Umbilical cord (tissue), 2 donors: ENCODE results near the gene CPSF6. TPM values are rescaled to one million over a fixed set of nuclear protein-coding genes. Genes with fewer than 3 reads are reported as not detected.
A peak's percentile ranks its signal among the peaks of the same experiment; 100 is the strongest.
"Not testable (repeated sequence)": the region's sequence is repeated elsewhere in the genome, so short reads cannot be mapped to it uniquely, and the experiment has no call there.

ENCODE experiments used
- DNase-seq: peaks from one replicate; pipeline ENCODE4 v3.0.0-alpha.2; 2015; ENCODE audit warnings: low spot score
- total RNA-seq: library from RNA; depleted of rRNA; stranded (reverse); fragments of >200 nt; gene quantifications from one replicate; pipeline ENCODE4 v1.2.3, GENCODE V29; 2014; ENCODE audit warnings: low replicate concordance; ENCODE audit not compliant: insufficient read depth

CPSF6 gene
- total RNA-seq, 1 donor from 2014 or later = 31.8 TPM

DNA sequence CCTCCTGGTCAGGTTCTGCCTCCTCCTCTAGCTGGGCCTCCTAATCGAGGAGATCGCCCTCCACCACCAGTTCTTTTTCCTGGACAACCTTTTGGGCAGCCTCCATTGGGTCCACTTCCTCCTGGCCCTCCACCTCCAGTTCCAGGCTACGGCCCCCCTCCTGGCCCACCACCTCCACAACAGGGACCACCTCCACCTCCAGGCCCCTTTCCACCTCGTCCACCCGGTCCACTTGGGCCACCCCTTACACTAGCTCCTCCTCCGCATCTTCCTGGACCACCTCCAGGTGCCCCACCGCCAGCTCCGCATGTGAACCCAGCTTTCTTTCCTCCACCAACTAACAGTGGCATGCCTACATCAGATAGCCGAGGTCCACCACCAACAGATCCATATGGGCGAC is 19.3 kb downstream of the CPSF6 start:
- no peak for DNase-seq

DNA sequence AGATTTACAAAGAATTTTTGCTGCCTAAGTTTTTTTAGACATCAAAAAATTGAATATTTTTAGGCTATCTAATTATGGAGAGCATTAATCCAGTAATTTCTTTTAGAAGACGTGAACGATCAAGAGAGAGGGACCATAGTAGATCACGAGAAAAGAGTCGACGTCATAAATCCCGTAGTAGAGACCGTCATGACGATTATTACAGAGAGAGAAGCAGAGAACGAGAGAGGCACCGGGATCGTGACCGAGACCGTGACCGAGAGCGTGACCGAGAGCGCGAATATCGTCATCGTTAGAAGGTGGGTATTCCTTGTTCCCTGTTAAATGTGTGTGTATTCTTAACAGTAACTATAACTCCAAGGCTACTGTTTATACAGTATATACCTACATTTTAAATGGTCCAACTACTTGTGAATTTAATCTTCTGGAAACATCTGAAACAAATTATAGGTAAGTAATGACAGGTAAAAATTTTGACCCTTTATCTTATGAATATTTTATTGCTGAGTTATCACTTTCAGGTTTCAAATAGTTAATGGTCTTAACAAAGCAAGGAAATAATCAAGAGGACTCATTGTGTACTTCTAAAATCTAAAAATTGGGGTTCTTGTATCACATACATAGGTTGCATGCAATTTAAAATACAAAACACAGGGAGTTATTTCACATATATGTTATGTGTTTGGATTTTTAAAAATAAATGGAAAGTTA is 23.1 kb downstream of the CPSF6 start:
- DNase-seq = no peak

DNA sequence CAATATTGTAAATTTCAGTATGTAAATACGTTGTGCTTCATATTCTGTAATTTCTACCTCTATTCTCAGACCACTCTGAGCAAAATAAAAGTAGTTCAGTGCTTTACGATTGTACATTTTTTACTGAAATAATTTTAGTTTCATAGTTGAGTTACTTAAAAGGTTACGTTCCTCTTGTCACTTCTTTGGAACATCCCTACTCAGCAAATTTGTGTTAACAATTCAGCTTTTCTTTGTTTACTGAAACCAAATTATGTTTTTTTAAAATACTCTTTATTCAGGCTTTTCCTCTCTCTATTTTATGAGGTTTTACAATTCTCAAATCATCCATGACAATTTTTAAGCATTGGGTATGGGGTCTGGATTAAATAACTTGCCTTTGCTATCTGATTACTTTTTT is 25.8 kb downstream of the CPSF6 start:
- no peak for DNase-seq

DNA sequence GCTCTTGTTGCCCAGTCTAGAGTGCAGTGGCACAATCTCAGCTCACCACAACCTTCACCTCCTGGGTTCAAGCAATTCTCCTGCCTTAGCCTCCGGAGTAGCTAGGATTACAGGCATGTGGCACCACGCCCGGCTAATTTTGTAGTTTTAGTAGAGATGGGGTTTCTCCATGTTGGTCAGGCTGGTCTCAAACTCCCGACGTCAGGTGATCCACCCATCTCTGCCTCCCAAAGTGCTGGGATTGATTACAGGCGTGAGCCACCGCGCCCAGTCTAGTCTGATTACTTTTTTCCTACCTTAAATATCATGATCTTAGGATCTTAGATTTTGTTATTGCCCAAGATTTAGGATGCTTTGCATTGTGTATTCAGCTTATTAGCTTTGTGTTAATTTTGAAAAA is 26.3 kb downstream of the CPSF6 start:
- DNase-seq = not testable (repeated sequence)

DNA sequence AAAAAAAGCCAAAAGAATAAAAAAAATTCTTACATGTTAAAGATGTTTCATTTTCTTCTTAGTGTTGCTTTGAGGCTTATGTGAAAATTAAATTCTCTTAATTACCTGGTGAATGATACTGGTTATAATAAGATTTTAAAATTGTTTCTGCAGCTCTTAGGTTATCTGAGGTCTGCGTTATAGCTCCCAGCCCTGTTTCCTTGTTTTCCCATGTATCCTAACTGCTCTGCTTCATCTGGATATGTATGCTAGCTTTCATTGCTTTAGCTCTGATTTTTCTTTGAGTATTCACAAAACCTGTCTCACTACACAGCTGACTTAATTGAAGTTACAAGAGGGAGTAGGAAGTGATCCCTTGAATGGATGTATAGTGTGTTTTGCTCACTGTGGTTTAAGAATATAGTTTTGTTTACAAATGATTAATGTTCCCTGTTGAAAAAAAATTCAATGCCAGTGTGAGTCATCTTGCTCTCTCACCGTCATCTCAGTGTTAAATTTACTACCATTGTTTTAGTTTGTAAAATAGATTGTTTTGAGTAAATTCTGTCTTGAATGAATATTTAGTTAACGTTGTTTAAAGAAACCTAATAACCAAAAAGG is 26.8 kb downstream of the CPSF6 start:
- DNase-seq = no peak

DNA sequence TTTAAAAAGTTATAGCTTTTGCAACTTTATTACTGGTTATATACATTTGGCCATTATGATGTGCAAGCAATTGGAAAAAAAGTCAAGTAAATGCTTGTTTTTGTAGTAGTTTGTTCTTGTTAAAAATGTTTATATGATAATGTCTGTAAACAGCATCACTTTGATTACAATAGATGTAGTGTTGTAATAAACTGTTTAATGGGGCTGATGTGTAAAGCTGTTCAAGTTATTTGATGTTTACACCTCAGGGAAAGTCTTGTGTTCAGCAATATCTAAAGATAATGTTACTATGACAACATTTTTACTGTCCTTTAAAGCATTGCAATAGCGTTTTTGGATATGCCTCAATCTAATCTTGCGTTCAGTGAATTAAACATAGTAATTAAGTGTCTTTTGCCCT is 30.4 kb downstream of the CPSF6 start:
- no peak for DNase-seq

DNA sequence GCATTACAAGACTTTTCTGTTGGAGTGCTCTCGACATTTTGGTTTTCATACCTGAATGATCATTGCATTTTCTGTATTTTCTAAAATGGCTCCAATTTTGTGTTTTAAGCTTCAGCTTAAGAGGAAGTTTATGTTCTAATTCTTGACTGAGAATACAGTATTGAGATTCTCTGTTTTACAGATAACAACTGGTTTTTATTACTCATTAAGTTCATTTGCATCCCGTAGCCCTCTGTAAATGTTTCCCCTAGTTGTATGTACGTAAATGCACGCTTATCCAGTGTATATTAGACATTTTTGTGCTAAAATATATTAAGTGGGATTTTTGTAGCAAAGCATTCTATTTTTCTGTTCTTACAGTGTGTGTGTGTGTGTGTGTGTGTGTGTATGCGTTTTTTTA is 33.1 kb downstream of the CPSF6 start:
- DNase-seq = no peak

- no peak for DNase-seq
Measured at GRCh38 chr12:69274861-69275260, 35.5 kb downstream of the CPSF6 start.

- DNase-seq = no peak
Measured at GRCh38 chr12:69275471-69275891, 36.1 kb downstream of the CPSF6 start.

GRCh38 chr12:69278814-69279782 is 39.7 kb downstream of the CPSF6 start:
- DNase-seq = no peak

DNA sequence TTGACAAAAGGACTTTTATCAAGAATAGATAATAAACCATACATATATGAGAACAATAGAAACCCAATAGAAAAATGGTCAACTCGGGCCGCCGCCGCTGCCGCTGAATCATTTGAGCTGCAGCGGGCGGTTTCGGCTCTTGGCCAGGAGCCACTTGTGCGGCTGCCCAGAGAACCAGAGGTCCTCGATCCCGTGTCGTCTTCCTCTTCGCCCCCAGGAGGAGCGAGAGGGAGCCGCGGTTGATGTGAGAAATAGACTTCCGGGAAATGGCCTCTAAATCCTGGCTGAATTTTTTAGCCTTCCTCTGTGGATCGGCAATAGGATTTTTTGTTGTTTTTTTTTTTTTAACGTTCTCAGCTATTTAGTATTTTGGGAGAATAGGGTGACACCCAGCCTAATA is 44.8 kb downstream of the CPSF6 start:
- peak; percentile 51 for DNase-seq

DNA sequence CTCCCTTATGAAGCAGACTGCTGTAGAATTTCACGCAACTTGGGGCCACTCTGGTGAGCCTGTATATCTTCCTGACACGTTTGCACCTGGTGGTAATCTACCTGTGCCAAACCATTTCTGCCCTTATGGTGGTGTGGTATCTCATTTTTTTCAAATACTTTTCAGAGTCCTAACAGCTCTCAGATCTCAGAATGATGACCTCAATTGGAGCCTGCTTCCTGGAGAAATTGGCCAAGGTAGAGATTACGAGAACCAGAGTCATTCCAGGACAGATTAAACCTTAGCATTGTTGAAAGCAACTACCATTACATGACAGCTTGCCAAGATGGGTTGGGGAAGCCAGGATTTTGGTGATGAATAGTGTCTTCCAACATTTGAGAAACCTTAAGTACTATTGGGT is 48.2 kb downstream of the CPSF6 start:
- DNase-seq = no peak

DNA sequence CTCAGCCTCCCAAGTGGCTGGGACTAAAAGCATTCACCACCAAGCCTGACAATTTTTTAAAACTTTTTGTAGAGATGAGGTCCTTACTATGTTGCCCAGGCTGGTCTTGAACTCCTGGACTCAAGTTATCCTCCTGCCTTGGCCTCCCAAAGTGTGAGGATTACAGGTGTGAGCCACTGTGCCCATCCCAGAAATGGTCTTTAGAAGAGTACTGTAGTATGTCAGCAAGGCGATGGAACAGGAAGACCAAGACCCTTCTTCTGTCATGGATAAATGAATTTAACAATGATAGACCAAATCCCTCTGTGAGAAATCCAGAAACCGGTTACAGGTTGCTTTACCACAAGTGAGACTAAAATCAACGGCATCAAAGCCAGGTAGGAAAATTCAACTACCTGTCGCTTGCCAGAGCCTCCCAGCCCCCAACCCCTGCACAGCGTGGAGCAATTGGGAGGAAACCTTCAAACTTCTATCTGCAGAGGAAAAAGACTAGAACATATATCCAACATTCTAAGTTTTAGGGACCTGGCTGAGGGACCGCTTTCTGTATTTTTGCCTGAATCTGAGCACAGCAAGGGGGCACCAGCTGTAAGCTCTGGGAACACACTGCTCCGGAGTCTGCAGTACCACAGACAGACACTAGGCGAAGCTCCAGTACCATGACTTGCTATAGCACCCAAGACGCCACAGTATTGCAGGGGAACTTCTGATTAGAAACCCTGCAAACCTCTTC is 51.3 kb downstream of the CPSF6 start:
- peak; percentile 59 for DNase-seq

GRCh38 chr12:69291278-69291593 is 51.9 kb downstream of the CPSF6 start:
- DNase-seq = no peak

- DNase-seq = no peak
Measured at GRCh38 chr12:69298133-69298532, 58.8 kb downstream of the CPSF6 start.

DNA sequence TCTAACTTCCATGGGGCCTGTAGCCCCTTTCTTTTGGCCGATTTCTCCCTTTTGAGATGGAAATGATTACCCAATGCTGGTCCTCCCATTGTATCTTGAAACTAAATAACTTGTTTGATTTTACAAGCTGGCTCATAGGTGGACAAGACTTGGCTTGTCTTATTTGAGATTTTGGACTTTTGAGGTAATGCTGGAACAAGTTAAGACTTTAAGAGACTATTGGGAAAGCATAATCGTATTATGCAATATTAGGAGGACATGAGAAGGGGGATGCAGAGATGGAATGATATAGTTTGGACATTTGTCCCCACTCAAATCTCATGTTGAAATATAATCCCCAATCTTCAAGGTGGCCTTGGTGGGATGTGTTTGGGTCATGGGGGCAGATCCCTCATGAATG is 59.6 kb downstream of the CPSF6 start:
- DNase-seq = no peak

GRCh38 chr12:69304284-69304683 is 64.9 kb downstream of the CPSF6 start:
- DNase-seq = no peak

DNA sequence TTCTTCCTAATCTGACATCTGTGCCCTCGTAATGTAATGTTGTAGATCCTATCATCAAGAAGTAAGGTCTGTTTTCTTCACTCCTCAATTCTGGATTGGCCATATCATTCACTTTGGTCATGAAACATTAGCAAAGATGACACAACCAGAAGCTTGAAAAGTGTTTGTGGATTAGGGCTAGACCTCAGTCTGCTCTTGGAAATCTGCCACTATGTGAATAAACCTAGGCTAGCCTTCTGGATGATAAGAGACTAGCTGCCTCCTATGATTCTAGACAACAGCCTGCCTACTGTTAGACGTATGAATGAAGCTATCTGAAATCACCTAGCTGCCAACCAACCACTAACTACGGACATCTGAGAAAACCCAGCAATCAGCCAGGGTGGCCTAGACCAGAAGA is 70.1 kb downstream of the CPSF6 start:
- no peak for DNase-seq

- no peak for DNase-seq
Measured at GRCh38 chr12:69313209-69313608, 73.8 kb downstream of the CPSF6 start.

DNA sequence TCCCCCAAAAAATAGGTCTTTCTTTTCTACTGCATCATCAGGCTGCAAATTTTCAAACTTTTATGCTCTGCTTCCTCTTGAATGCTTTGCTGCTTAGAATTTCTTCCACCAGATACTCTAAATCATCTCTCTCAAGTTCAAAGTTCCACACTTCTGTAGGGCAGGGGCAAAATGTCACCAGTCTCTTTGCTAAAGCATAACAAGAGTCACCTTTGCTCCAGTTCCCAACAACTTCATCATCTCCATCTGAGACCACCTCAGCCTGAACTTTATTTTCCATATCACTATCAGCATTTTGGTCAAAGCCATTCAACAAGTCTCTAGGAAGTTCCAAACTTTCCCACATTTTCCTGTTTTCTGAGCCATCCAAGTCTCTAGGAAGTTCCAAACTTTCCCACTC is 77.4 kb downstream of the CPSF6 start:
- not testable (repeated sequence) for DNase-seq

- DNase-seq = not testable (repeated sequence)
Measured at GRCh38 chr12:69317233-69317632, 77.9 kb downstream of the CPSF6 start.

DNA sequence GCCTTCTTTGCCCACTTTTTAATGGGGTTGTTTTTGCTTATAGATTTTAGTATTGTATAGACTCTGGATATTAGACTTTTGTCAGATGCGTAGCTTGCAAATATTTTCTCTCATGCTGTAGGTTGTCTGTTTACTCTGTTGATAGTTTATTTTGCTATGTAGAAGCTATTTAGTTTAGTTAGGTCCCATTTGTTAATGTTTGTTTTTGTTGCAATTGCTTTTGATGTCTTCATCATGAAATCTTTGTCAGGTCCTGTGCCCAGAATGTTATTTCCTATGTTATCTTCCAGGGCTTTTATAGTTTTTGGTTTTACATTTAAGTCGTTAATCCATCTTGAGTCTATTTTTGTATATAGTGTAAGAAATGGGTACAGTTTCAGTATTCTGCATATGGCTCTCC is 78.9 kb downstream of the CPSF6 start:
- no peak for DNase-seq
